ENCODE data around the gene LIMCH1.

Gene LIMCH1

GRCh38 chr4:41559940-41560516 lies 22.1 kb downstream of the LIMCH1 start:
- H3K9ac ChIP-seq = no peak overlapping the region
- H3K27ac ChIP-seq = no peak overlapping the region
- no peak overlapping the region for H2AFZ ChIP-seq (ENCODE audit: low read depth)
- H3K4me2 ChIP-seq = no peak overlapping the region
- no peaks in the 10 kb centered on the region for H3K36me3 ChIP-seq (ENCODE audit: insufficient read depth)
- TF ChIP-seq CTCF (conservative IDR thresholded peaks at IDR 0.05; ENCODE audit: low read depth, low read length) = no peak
- no peaks in the 10 kb centered on the region for H3K4me1 ChIP-seq (ENCODE audit: low read depth, poor library complexity, severe bottlenecking)
- no peaks in the 10 kb centered on the region for H3K27me3 ChIP-seq (ENCODE audit: insufficient read depth, low read depth)
- no peaks in the 10 kb centered on the region for H4K20me1 ChIP-seq (ENCODE audit: insufficient read depth)
- no peak overlapping the region for H3K4me3 ChIP-seq (IDR thresholded peaks at IDR 0.05; ENCODE audit: insufficient read depth, low read depth, low read length)
- H3K79me2 ChIP-seq (ENCODE audit: insufficient read depth, low read depth) = no peaks in the 10 kb centered on the region

- no peak overlapping the region for H3K27ac ChIP-seq
- no peak overlapping the region for H3K4me2 ChIP-seq
- H3K36me3 ChIP-seq (ENCODE audit: insufficient read depth) = no peaks in the 10 kb centered on the region
- H2AFZ ChIP-seq (ENCODE audit: low read depth) = no peak overlapping the region
- H3K27me3 ChIP-seq (ENCODE audit: insufficient read depth, low read depth) = no peaks in the 10 kb centered on the region
- H3K4me1 ChIP-seq (ENCODE audit: low read depth, poor library complexity, severe bottlenecking) = no peaks in the 10 kb centered on the region
- H3K9ac ChIP-seq = no peak overlapping the region
- H3K79me2 ChIP-seq (ENCODE audit: insufficient read depth, low read depth) = no peaks in the 10 kb centered on the region
- H3K4me3 ChIP-seq (IDR thresholded peaks at IDR 0.05; ENCODE audit: insufficient read depth, low read depth, low read length) = no peak overlapping the region
- TF ChIP-seq CTCF (conservative IDR thresholded peaks at IDR 0.05; ENCODE audit: low read depth, low read length) = no peak
- H4K20me1 ChIP-seq (ENCODE audit: insufficient read depth) = no peaks in the 10 kb centered on the region
These were observed 23.3 kb downstream of the LIMCH1 start for GRCh38 chr4:41561244-41561643.

GRCh38 chr4:41567186-41567585 lies 29.2 kb downstream of the LIMCH1 start:
- no peak overlapping the region for H3K4me2 ChIP-seq
- H2AFZ ChIP-seq (ENCODE audit: low read depth) = no peak overlapping the region
- no peaks in the 10 kb centered on the region for H3K27me3 ChIP-seq (ENCODE audit: insufficient read depth, low read depth)
- H4K20me1 ChIP-seq (ENCODE audit: insufficient read depth) = no peaks in the 10 kb centered on the region
- no peaks in the 10 kb centered on the region for H3K36me3 ChIP-seq (ENCODE audit: insufficient read depth)
- no peak overlapping the region for H3K27ac ChIP-seq
- H3K4me1 ChIP-seq (ENCODE audit: low read depth, poor library complexity, severe bottlenecking) = no peaks in the 10 kb centered on the region
- H3K9ac ChIP-seq = no peak overlapping the region
- no peak for TF ChIP-seq CTCF (conservative IDR thresholded peaks at IDR 0.05; ENCODE audit: low read depth, low read length)
- no peak overlapping the region for H3K4me3 ChIP-seq (IDR thresholded peaks at IDR 0.05; ENCODE audit: insufficient read depth, low read depth, low read length)
- H3K79me2 ChIP-seq (ENCODE audit: insufficient read depth, low read depth) = no peaks in the 10 kb centered on the region

GRCh38 chr4:41568363-41568762 lies 30.4 kb downstream of the LIMCH1 start:
- Histone ChIP-seq H3K27me3 (ENCODE audit: insufficient read depth, low read depth) (no peaks in the 10 kb centered on the region), H3K4me2 (no peak overlapping the region)

More at GRCh38 chr4:41568363-41568762, 30.4 kb downstream of the LIMCH1 start:
- Histone ChIP-seq H4K20me1 (ENCODE audit: insufficient read depth) (no peaks in the 10 kb centered on the region), H3K9ac (no peak overlapping the region), H3K79me2 (ENCODE audit: insufficient read depth, low read depth) (no peaks in the 10 kb centered on the region), H3K36me3 (ENCODE audit: insufficient read depth) (no peaks in the 10 kb centered on the region), H3K27ac (no peak overlapping the region), H3K4me3 (IDR thresholded peaks at IDR 0.05; ENCODE audit: insufficient read depth, low read depth, low read length) (no peak overlapping the region), H2AFZ (ENCODE audit: low read depth) (no peak overlapping the region), H3K4me1 (ENCODE audit: low read depth, poor library complexity, severe bottlenecking) (no peaks in the 10 kb centered on the region)
- TF ChIP-seq CTCF (conservative IDR thresholded peaks at IDR 0.05; ENCODE audit: low read depth, low read length) = no peak
